HepG2 (cell line): ENCODE data around the gene CFAP210. TPM values are rescaled to one million over a fixed set of nuclear protein-coding genes. Genes with fewer than 3 reads are reported as not detected.

ENCODE experiments used
- HNF1A ChIP-seq, 2 experiments: sonication (generic) in 1 of 2; formaldehyde crosslinking in 1 of 2; IDR thresholded peaks; 2 replicates each; pipeline versions ENCODE4 v1.4.0 to v1.6.1; 2016 to 2020; ENCODE audit warnings: borderline replicate concordance in 1 of 2, low read depth in 1 of 2, mild to moderate bottlenecking in 1 of 2, missing genetic modification reagents in 1 of 2
- HOXA5 ChIP-seq: sonication (generic); formaldehyde crosslinking; IDR thresholded peaks from 2 replicates; pipeline ENCODE4 v1.4.0; 2020; ENCODE audit warnings: missing genetic modification reagents
- HOXA7 ChIP-seq: sonication (generic); formaldehyde crosslinking; IDR thresholded peaks from 2 replicates; pipeline ENCODE4 v1.8.1; 2022; ENCODE audit warnings: mild to moderate bottlenecking, missing genetic modification reagents, moderate library complexity
- SALL2 ChIP-seq: sonication (generic); formaldehyde crosslinking; IDR thresholded peaks from 2 replicates; pipeline ENCODE4 v1.8.1; 2023; ENCODE audit warnings: mild to moderate bottlenecking, missing genetic modification reagents, inconsistent platforms
- TEF ChIP-seq: sonication (generic); formaldehyde crosslinking; IDR thresholded peaks from 2 replicates; pipeline ENCODE4 v1.5.0; 2020; ENCODE audit warnings: missing genetic modification reagents
- TP53 ChIP-seq: sonication (generic); formaldehyde crosslinking; conservative IDR thresholded peaks from 2 replicates; pipeline ENCODE4 v1.4.0; 2020; ENCODE audit warnings: missing genetic modification reagents
- TRIM24 ChIP-seq: sonication (generic); formaldehyde crosslinking; IDR thresholded peaks from 2 replicates; pipeline ENCODE4 v1.8.0; 2022; ENCODE audit warnings: mild to moderate bottlenecking, missing genetic modification reagents
- YEATS4 ChIP-seq: sonication (generic); formaldehyde crosslinking; IDR thresholded peaks from 2 replicates; pipeline ENCODE4 v1.4.0; 2020; ENCODE audit warnings: missing genetic modification reagents, borderline replicate concordance
- ZNF33A ChIP-seq: sonication (generic); formaldehyde crosslinking; IDR thresholded peaks from 2 replicates; pipeline ENCODE4 v1.5.1; 2020; ENCODE audit warnings: missing genetic modification reagents, mild to moderate bottlenecking, moderate library complexity, borderline replicate concordance
- ZNF552 ChIP-seq: sonication (generic); formaldehyde crosslinking; IDR thresholded peaks from 2 replicates; pipeline ENCODE4 v1.9.0; 2022; ENCODE audit warnings: missing genetic modification reagents, mild to moderate bottlenecking, borderline replicate concordance
- ZNF569 ChIP-seq: sonication (generic); formaldehyde crosslinking; IDR thresholded peaks from 2 replicates; pipeline ENCODE4 v1.5.0; 2020; ENCODE audit warnings: mild to moderate bottlenecking, missing genetic modification reagents, moderate library complexity, borderline replicate concordance
- ZNF577 ChIP-seq: sonication (generic); formaldehyde crosslinking; IDR thresholded peaks from 2 replicates; pipeline ENCODE4 v1.4.0; 2020; ENCODE audit warnings: mild to moderate bottlenecking, low read depth, missing genetic modification reagents, borderline replicate concordance
- ZSCAN30 ChIP-seq: sonication (generic); formaldehyde crosslinking; IDR thresholded peaks from 2 replicates; pipeline ENCODE4 v1.5.0; 2020; ENCODE audit warnings: mild to moderate bottlenecking, missing genetic modification reagents
- polyA plus RNA-seq, 8 experiments: library from polyadenylated mRNA; depleted of rRNA in 3 of 8; stranded (reverse) in 7 of 8; unstranded in 1 of 8; fragments of >200 nt; fragmentation: Illumina TruSeq in 4 of 8; extraction: Trizol in 4 of 8; gene quantifications; 2 replicates each; pipeline versions ENCODE4 v1.2.1 to v1.2.3, GENCODE V29; 2011 to 2016; ENCODE audit warnings: low read depth in 4 of 8, missing spikeins in 1 of 8, mixed read lengths in 1 of 8; ENCODE audit not compliant: insufficient read depth in 1 of 8
- total RNA-seq, 5 experiments: library from RNA; depleted of rRNA; stranded (reverse); fragments of >200 nt; fragmentation: Illumina TruSeq; extraction: Trizol; gene quantifications; 2 replicates each; pipeline ENCODE4 v1.2.3, GENCODE V29; 2016; ENCODE audit warnings: low read depth in 1 of 5
- TF ChIP-seq, protein P1 (sequence below): sonication (generic); formaldehyde crosslinking; IDR thresholded peaks from 2 replicates; pipeline ENCODE4 v1.4.0; 2020; ENCODE audit warnings: missing genetic modification reagents
- TF ChIP-seq, protein P2 (sequence below): sonication (generic); formaldehyde crosslinking; IDR thresholded peaks from 2 replicates; pipeline ENCODE4 v1.4.0; 2020; ENCODE audit warnings: missing genetic modification reagents, borderline replicate concordance
- TF ChIP-seq, protein P3 (sequence below): sonication (generic); formaldehyde crosslinking; IDR thresholded peaks from 2 replicates; pipeline ENCODE4 v1.8.0; 2022; ENCODE audit warnings: missing genetic modification reagents, mild to moderate bottlenecking, inconsistent platforms, borderline replicate concordance

The CFAP210 gene
- total and polyA plus RNA-seq, 2 of the 13 experiments (the other 11 are each of a cell fraction or from before 2014, with no cell fraction given), result 0.18 TPM; not detected in 1

DNA sequence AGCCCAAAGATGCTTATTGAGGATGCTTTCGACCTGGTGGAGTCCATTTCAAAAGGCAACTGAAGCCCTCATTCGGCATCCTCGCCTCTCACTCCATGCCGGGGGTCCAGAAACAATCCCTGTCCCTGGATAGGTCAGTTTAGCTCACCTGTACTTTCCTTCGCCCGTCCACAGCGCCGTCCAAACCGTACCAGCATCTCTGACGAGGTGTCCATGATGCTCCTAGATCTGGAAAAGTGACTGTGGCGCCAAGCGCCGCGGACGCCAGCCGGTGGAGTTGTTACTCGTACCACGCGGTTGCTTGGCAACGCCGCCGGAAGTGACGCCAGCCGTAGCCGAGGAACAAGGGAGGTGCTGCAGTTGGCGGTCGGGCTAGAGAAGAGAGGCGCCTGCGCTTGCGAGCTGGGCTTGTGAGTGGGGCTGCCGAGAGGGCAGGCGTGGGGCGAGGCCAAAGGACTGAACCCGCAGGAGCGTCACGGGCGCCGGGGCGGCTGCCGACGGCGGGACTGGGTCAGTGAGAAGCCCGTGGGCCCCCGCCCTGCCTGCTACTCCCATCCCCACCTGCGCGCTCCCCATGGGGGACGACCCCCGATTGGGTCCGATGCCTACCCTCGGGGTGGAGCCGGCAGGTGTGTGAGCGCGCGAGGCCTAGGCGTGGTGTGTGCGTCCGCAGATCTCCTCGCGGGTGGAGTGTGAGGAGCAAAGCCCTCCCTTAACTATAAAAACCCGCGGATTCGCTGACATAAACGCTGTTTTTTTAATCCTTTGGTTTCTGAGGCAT is at the start of gene CFAP210, which contains the start of gene PHOSPHO2 (continued):
- no peak for TF ChIP-seq HOXA7 (CRISPR knock-in tag)
- no peak for TF ChIP-seq ZSCAN30 (CRISPR knock-in tag)
- TF ChIP-seq HNF1A (IDR thresholded peaks at IDR 0.05; ENCODE audit: low read depth), result no peak
- TF ChIP-seq HNF1A (CRISPR knock-in tag; IDR thresholded peaks at IDR 0.05; ENCODE audit: borderline replicate concordance), result peak; percentile 49; the same call in 1 of the 2 replicates
- peak; percentile 98 for TF ChIP-seq HOXA5 (CRISPR knock-in tag)
- TF ChIP-seq ZNF33A, result no peak
- no peak; the same call in 1 of the 2 replicates for TF ChIP-seq ZNF569 (CRISPR knock-in tag)
- TF ChIP-seq, protein P1, sequence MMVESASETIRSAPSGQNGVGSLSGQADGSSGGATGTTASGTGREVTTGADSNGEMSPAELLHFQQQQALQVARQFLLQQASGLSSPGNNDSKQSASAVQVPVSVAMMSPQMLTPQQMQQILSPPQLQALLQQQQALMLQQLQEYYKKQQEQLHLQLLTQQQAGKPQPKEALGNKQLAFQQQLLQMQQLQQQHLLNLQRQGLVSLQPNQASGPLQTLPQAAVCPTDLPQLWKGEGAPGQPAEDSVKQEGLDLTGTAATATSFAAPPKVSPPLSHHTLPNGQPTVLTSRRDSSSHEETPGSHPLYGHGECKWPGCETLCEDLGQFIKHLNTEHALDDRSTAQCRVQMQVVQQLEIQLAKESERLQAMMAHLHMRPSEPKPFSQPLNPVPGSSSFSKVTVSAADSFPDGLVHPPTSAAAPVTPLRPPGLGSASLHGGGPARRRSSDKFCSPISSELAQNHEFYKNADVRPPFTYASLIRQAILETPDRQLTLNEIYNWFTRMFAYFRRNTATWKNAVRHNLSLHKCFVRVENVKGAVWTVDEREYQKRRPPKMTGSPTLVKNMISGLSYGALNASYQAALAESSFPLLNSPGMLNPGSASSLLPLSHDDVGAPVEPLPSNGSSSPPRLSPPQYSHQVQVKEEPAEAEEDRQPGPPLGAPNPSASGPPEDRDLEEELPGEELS (CRISPR knock-in tag), result peak; percentile 70; the same call in 1 of the 2 replicates
- TF ChIP-seq YEATS4 (CRISPR knock-in tag), result peak; percentile 95
- TF ChIP-seq, protein P2, sequence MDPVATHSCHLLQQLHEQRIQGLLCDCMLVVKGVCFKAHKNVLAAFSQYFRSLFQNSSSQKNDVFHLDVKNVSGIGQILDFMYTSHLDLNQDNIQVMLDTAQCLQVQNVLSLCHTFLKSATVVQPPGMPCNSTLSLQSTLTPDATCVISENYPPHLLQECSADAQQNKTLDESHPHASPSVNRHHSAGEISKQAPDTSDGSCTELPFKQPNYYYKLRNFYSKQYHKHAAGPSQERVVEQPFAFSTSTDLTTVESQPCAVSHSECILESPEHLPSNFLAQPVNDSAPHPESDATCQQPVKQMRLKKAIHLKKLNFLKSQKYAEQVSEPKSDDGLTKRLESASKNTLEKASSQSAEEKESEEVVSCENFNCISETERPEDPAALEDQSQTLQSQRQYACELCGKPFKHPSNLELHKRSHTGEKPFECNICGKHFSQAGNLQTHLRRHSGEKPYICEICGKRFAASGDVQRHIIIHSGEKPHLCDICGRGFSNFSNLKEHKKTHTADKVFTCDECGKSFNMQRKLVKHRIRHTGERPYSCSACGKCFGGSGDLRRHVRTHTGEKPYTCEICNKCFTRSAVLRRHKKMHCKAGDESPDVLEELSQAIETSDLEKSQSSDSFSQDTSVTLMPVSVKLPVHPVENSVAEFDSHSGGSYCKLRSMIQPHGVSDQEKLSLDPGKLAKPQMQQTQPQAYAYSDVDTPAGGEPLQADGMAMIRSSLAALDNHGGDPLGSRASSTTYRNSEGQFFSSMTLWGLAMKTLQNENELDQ (CRISPR knock-in tag), result no peak
- TF ChIP-seq ZNF552 (CRISPR knock-in tag), result no peak; the same call in 1 of the 2 replicates
- TF ChIP-seq TRIM24 (CRISPR knock-in tag), result no peak
- TF ChIP-seq, protein P3, sequence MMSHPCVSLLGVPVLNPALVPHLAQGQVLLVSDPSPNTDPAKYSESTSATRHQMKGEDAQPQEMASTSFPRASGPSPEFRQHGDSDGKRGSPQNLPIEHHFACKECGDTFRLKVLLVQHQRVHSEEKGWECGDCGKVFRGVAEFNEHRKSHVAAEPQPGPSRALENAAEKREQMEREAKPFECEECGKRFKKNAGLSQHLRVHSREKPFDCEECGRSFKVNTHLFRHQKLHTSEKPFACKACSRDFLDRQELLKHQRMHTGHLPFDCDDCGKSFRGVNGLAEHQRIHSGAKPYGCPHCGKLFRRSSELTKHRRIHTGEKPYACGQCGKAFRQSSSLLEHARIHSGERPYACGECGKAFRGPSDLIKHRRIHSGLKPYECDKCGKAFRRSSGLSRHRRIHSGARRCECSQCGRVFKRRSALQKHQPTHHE (CRISPR knock-in tag), result peak; percentile 99; the same call in 1 of the 2 replicates
- TF ChIP-seq SALL2 (CRISPR knock-in tag), result 0 out of 2 replicates have a peak, but pooled peaks have one; percentile 92
- peak; percentile 71; the same call in 1 of the 2 replicates for TF ChIP-seq TP53
- peak; percentile 57; the same call in 1 of the 2 replicates for TF ChIP-seq TEF (CRISPR knock-in tag)
- TF ChIP-seq ZNF577 (CRISPR knock-in tag), result no peak
